ENCODE data around the gene NHLH1. TPM values are rescaled to one million over a fixed set of nuclear protein-coding genes. Genes with fewer than 3 reads are reported as not detected.

The NHLH1 gene
- 0.19 TPM in 1 of 2 replicates, not detected in the other for total RNA-seq (2013; cell fraction: nucleolus; rRNA removed)
- 0.11 TPM in 1 of 2 replicates, not detected in the other for total RNA-seq (2014; rRNA removed)
- 0.40 and 0.46 TPM in 2 replicates for total RNA-seq (2014; rRNA removed; fragmentation: Illumina TruSeq; extraction: Trizol)
- 0.80 and 0.85 TPM in 2 replicates for total RNA-seq (2021)
- polyA plus RNA-seq (2011; ENCODE audit: low read depth) = 0.75 TPM
- polyA plus RNA-seq (2011; rRNA removed) = 0.12 and 0.22 TPM in 2 replicates
- polyA plus RNA-seq (2011; cell fraction: cytosol; rRNA removed) = 0.20 and 0.22 TPM in 2 replicates
- 0.80 and 1.2 TPM in 2 replicates for polyA plus RNA-seq (2011; cell fraction: nucleus; rRNA removed)
- 1.3 TPM in 2 replicates for polyA plus RNA-seq (2012)
- 0.76 and 0.98 TPM in 2 replicates for polyA plus RNA-seq (2014; fragmentation: Illumina TruSeq; extraction: Trizol)
- polyA plus RNA-seq (2014; fragmentation: Nextera tagmentation; extraction: Ambion mirVana) = under 1 TPM; 0.27 to 0.43 TPM
- 0.76 and 1.2 TPM in 2 replicates for polyA plus RNA-seq (2014; rRNA removed)
- under 1 TPM; 0.23 to 0.56 TPM for polyA plus RNA-seq (2016; fragmentation: Nextera tagmentation; extraction: Ambion mirVana)
- 0.15 TPM in 1 of 2 replicates, not detected in the other for polyA minus RNA-seq (2011; rRNA and poly(A)+ RNA removed)
- not detected in 2 replicates for polyA minus RNA-seq (2011; cell fraction: cytosol; rRNA and poly(A)+ RNA removed)
- 0.24 and 0.67 TPM in 2 replicates for polyA minus RNA-seq (2011; cell fraction: nucleus; rRNA and poly(A)+ RNA removed)
- percentile 41 among the genes with signal in this experiment for Bru-seq, nascent RNA
- BruChase-seq, experiment 1, labeled RNA remaining after a 6-hour chase = percentile 68 among the genes with signal in this experiment
- BruChase-seq, experiment 2, labeled RNA remaining after a 2-hour chase = percentile 69 among the genes with signal in this experiment
- long read RNA-seq, experiment 1 = 0 reads
- long read RNA-seq, experiment 2 = 0 reads

DNA sequence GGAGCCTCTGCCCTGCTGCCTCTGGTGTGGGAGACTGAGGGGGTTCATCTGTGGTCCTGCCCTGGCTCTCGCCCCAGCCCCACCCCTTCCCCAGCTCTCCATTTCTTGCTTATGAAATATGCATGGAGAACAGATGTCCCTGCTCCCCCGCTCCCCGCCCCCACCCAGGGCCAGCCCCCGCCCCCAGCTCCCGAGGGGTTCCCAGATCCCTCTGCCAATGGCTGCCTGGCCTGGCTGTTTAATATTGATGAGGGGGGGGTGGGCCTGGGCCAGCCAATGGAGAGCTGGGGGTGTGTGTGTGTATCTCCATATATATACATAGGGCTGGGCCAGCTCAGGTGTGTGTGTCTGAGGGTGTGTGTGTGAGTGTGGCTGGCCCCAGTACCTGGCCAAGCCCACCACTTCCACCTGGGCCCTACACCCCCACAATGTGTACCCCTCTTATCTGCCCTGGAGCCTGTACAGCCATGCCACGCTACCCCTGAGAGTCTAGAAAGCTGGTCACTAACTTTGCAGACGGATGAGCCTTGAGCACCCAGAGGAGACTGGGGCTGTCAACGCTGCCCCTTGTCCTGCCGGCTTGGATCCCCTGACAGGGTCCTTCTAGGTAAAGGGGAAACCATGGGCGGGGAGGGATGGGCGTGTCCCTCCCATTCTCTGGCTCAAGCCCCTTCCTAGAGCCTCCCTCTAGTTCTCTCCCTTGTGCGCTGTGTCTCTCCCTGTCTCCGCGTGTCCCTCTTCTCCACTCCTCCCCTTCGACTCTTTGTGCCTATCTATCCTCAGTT, at the start of gene NHLH1:
TSS of gene NHLH1 (plus strand) at position 341 of the 785 bp plus-strand sequence. CDS start 3,661 bp downstream, outside the sequence.
- in situ Hi-C loops (cut with MboI) (no loop called here), intact Hi-C loops (cut with micrococcal nuclease; ENCODE audit: unreplicated experiment) (no loop called here)
- ChIA-PET SMC1A (ENCODE audit: uncharacterized antibody, unreplicated experiment) (no interaction called here), CTCF (interaction anchor here (0.7 to 5.5 kb wide), 2 partner anchors 9 to 263 kb away, joined by 3 to 45 read pairs; no protein-coding TSS in a partner anchor), POLR2A (no interaction called here), RAD21 (ENCODE audit: unreplicated experiment) (interaction anchor here (1.9 kb wide), 1 partner anchor 9 kb away, joined by 7 read pairs; no protein-coding TSS in a partner anchor)
- H3K27ac ChIP-seq (ENCODE audit: control insufficient read depth, insufficient read depth) = no peak within 1 kb of the TSS
- H3K4me3 ChIP-seq = no peak within 1 kb of the TSS
- WGBS (ENCODE audit: insufficient coverage, insufficient replicate concordance, low lambda C conversion rate, missing lambda C conversion rate) = 64% methylated on average over 6 of the region's 15 CpGs
- peak; percentile 60 for ATAC-seq
- no peaks in the 10 kb centered on the region for H3K9me3 ChIP-seq (replicated peaks; ENCODE audit: control insufficient read depth, insufficient read depth, low read length)
- no peak within 1 kb of the TSS for H2AFZ ChIP-seq (ENCODE audit: control insufficient read depth, low read depth, low read length)
- no peaks in the 10 kb centered on the region for H3K27me3 ChIP-seq (replicated peaks in 1 of 2; ENCODE audit: control insufficient read depth in 2 of 2, insufficient read depth in 2 of 2, low read length in 1 of 2)
- H4K20me1 ChIP-seq (ENCODE audit: control insufficient read depth, insufficient read depth) = no peaks in the 10 kb centered on the region
- no peaks in the 10 kb centered on the region for H3K4me1 ChIP-seq (ENCODE audit: control insufficient read depth, insufficient read depth, low read length)
- no TSS peak for BruUV-seq (replicated peaks)
- no peaks in the 10 kb centered on the region for H3K36me3 ChIP-seq (ENCODE audit: control insufficient read depth in 2 of 2, insufficient read depth in 2 of 2, low read length in 1 of 2)
- TF ChIP-seq JUNB (IDR thresholded peaks at IDR 0.05) (no peak), IKZF1 (conservative IDR thresholded peaks at IDR 0.05) (no peak), IRF4 (IDR thresholded peaks at IDR 0.05; ENCODE audit: low read depth, low read length) (no peak), ZNF24 (IDR thresholded peaks at IDR 0.05) (no peak)
- TF ChIP-seq, protein P1, sequence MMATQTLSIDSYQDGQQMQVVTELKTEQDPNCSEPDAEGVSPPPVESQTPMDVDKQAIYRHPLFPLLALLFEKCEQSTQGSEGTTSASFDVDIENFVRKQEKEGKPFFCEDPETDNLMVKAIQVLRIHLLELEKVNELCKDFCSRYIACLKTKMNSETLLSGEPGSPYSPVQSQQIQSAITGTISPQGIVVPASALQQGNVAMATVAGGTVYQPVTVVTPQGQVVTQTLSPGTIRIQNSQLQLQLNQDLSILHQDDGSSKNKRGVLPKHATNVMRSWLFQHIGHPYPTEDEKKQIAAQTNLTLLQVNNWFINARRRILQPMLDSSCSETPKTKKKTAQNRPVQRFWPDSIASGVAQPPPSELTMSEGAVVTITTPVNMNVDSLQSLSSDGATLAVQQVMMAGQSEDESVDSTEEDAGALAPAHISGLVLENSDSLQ (IDR thresholded peaks at IDR 0.05) = no peak
- no peak within 1 kb of the TSS for H3K4me2 ChIP-seq (ENCODE audit: control insufficient read depth, insufficient read depth)
- H3K9ac ChIP-seq (ENCODE audit: control insufficient read depth, insufficient read depth, low read length) = no peak within 1 kb of the TSS
- DNase-seq (ENCODE audit: low read depth, low spot score) = no peak
- H3K79me2 ChIP-seq (ENCODE audit: control insufficient read depth, insufficient read depth, low read length) = no peaks in the 10 kb centered on the region
- FAIRE-seq = no peak
